Keratinocyte (primary cell): Measurements from ENCODE around the gene CTTN. TPM values are rescaled to one million over a fixed set of nuclear protein-coding genes. Genes with fewer than 3 reads are reported as not detected.

Source experiments
- DNase-seq: peaks from one replicate; pipeline ENCODE4 v3.0.0-alpha.2; 2011; ENCODE audit warnings: low read depth, missing footprints, low spot score
- FAIRE-seq: peaks from 2 replicates; lab custom pipeline; 2011; peaks lifted over from hg19 to GRCh38; lab: Jason Lieb, UNC
- H2AFZ ChIP-seq: 2 replicates; pipeline ENCODE4 v1.6.0; 2012; ENCODE audit warnings: low read length, control low read depth, inconsistent platforms; ENCODE audit not compliant: control insufficient read depth
- H3K27ac ChIP-seq: 2 replicates; pipeline ENCODE4 v1.5.1; 2011; ENCODE audit warnings: low read length; ENCODE audit not compliant: control insufficient read depth, insufficient read depth
- H3K27me3 ChIP-seq: 3 replicates; pipeline ENCODE4 v1.6.0; 2011; ENCODE audit warnings: low read length; ENCODE audit not compliant: control insufficient read depth, insufficient read depth; ENCODE audit errors: extremely low read depth
- H3K36me3 ChIP-seq, 2 experiments: 2 replicates in 1 of 2; 3 replicates in 1 of 2; pipeline ENCODE4 v1.5.1; 2011; ENCODE audit warnings: low read length in 2 of 2, mild to moderate bottlenecking in 1 of 2; ENCODE audit not compliant: control insufficient read depth in 2 of 2, insufficient read depth in 2 of 2; ENCODE audit errors: extremely low read depth in 1 of 2
- H3K4me1 ChIP-seq: 3 replicates; pipeline ENCODE4 v1.5.1; 2011; ENCODE audit warnings: low read length; ENCODE audit not compliant: control insufficient read depth, insufficient read depth; ENCODE audit errors: extremely low read depth
- H3K4me2 ChIP-seq: 3 replicates; pipeline ENCODE4 v1.6.0; 2011; ENCODE audit warnings: low read depth, low read length; ENCODE audit not compliant: control insufficient read depth, insufficient read depth; ENCODE audit errors: extremely low read depth
- H3K4me3 ChIP-seq, 3 experiments: fragments of 200-600 bp in 1 of 3; sonication (generic) in 1 of 3; 2 replicates in 2 of 3; 3 replicates in 1 of 3; pipeline ENCODE4 v1.5.1; 2011 to 2016; ENCODE audit warnings: low read length in 3 of 3, mild to moderate bottlenecking in 3 of 3, control low read depth in 2 of 3, inconsistent platforms in 1 of 3, low read depth in 1 of 3, mixed read lengths in 1 of 3, mixed run types in 1 of 3, moderate library complexity in 1 of 3; ENCODE audit not compliant: control insufficient read depth in 2 of 3, insufficient read depth in 2 of 3; ENCODE audit errors: extremely low read depth in 1 of 3
- H3K79me2 ChIP-seq: 2 replicates; pipeline ENCODE4 v1.6.0; 2012; ENCODE audit warnings: low read length; ENCODE audit not compliant: control insufficient read depth, insufficient read depth
- H3K9ac ChIP-seq: 3 replicates; pipeline ENCODE4 v1.6.0; 2011; ENCODE audit warnings: low read length; ENCODE audit not compliant: control insufficient read depth, insufficient read depth; ENCODE audit errors: extremely low read depth
- H3K9me1 ChIP-seq: 3 replicates; pipeline ENCODE4 v1.6.0; 2011; ENCODE audit warnings: low read length; ENCODE audit not compliant: control insufficient read depth, insufficient read depth; ENCODE audit errors: extremely low read depth
- H3K9me3 ChIP-seq: 2 replicates; pipeline ENCODE4 v1.5.1; 2012; ENCODE audit warnings: low read depth, low read length; ENCODE audit not compliant: control insufficient read depth
- H4K20me1 ChIP-seq: 3 replicates; pipeline ENCODE4 v1.6.0; 2011; ENCODE audit warnings: low read length; ENCODE audit not compliant: control insufficient read depth, insufficient read depth; ENCODE audit errors: extremely low read depth
- EZH2 ChIP-seq: IDR thresholded peaks from one replicate; pipeline ENCODE4 v1.6.1; 2012; ENCODE audit warnings: inconsistent platforms, mild to moderate bottlenecking, low read length, moderate library complexity
- dilution Hi-C: fragments of 300-500 bp; cut with MboI; formaldehyde crosslinking; loops from one replicate; pipeline ENCODE4 v1.7.0; 2020; ENCODE audit warnings: low sequenced_read_pairs; ENCODE audit not compliant: extremely low pct_ligation_motif_present
- polyA plus RNA-seq, 5 experiments: library from polyadenylated mRNA; depleted of rRNA in 3 of 5; stranded (reverse) in 3 of 5; stranded (forward) in 1 of 5; unstranded in 1 of 5; fragments of >200 nt; gene quantifications; 1 replicate in 1 of 5; 2 replicates in 3 of 5; 3 replicates in 1 of 5; pipeline versions ENCODE4 v1.2.1 to v1.2.3, GENCODE V29; 2011 to 2012; ENCODE audit warnings: missing spikeins in 2 of 5, low read depth in 1 of 5, low replicate concordance in 1 of 5
- TF ChIP-seq, protein P1 (sequence below), 3 experiments: IDR thresholded peaks in 1 of 3; conservative IDR thresholded peaks in 1 of 3; optimal IDR thresholded peaks in 1 of 3; 2 replicates in 2 of 3; 3 replicates in 1 of 3; pipeline versions ENCODE3 to v1.5.1; 2011; ENCODE audit warnings: low read length in 3 of 3, mild to moderate bottlenecking in 3 of 3, moderate library complexity in 2 of 3, control low read depth in 1 of 3, inconsistent platforms in 1 of 3; ENCODE audit not compliant: insufficient read depth in 2 of 3; ENCODE audit errors: extremely low read depth in 1 of 3

The CTTN gene
- polyA plus RNA-seq, 1 donor (not counting 4 experiments of a cell fraction or from before 2014, with no cell fraction given), result 184 TPM

- Histone ChIP-seq H3K27ac (no peak overlapping the region), H3K4me1 (no peaks in the 10 kb centered on the region), H2AFZ (no peak overlapping the region), H3K9me1 (no peaks in the 10 kb centered on the region), H3K9ac (no peak overlapping the region), H4K20me1 (peaks cover 17% of the 10 kb centered on the region), H3K36me3 (peaks cover 77 to 82% of the 10 kb centered on the region in 2 experiments), H3K4me3 (no peak overlapping the region), H3K27me3 (no peaks in the 10 kb centered on the region), H3K79me2 (peaks cover 42% of the 10 kb centered on the region), H3K9me3 (no peaks in the 10 kb centered on the region), H3K4me2 (no peak overlapping the region)
- dilution Hi-C loops, result no loop called here
- DNase-seq (no peak), FAIRE-seq (no peak)
- no peak for TF ChIP-seq EZH2
- TF ChIP-seq, protein P1, sequence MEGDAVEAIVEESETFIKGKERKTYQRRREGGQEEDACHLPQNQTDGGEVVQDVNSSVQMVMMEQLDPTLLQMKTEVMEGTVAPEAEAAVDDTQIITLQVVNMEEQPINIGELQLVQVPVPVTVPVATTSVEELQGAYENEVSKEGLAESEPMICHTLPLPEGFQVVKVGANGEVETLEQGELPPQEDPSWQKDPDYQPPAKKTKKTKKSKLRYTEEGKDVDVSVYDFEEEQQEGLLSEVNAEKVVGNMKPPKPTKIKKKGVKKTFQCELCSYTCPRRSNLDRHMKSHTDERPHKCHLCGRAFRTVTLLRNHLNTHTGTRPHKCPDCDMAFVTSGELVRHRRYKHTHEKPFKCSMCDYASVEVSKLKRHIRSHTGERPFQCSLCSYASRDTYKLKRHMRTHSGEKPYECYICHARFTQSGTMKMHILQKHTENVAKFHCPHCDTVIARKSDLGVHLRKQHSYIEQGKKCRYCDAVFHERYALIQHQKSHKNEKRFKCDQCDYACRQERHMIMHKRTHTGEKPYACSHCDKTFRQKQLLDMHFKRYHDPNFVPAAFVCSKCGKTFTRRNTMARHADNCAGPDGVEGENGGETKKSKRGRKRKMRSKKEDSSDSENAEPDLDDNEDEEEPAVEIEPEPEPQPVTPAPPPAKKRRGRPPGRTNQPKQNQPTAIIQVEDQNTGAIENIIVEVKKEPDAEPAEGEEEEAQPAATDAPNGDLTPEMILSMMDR (optimal IDR thresholded peaks at IDR 0.05 in 1 of 3, IDR thresholded peaks at IDR 0.05 in 1 of 3, conservative IDR thresholded peaks at IDR 0.05 in 1 of 3; ENCODE audit: extremely low read depth in 1 of 3, insufficient read depth in 2 of 3, low read length in 3 of 3), result no peak
Observed at GRCh38 chr11:70413151-70413550, 14.8 kb downstream of the CTTN start.

- peaks cover 16% of the 10 kb centered on the region for H4K20me1 ChIP-seq
- no peak overlapping the region for H3K27ac ChIP-seq
- no peak overlapping the region for H2AFZ ChIP-seq
- FAIRE-seq, result no peak
- no peaks in the 10 kb centered on the region for H3K4me1 ChIP-seq
- no peaks in the 10 kb centered on the region for H3K9me1 ChIP-seq
- peaks cover 70% of the 10 kb centered on the region in 2 experiments for H3K36me3 ChIP-seq
- dilution Hi-C loops, result no loop called here
- no peak overlapping the region for H3K4me3 ChIP-seq
- DNase-seq, result no peak
- H3K4me2 ChIP-seq, result no peak overlapping the region
- H3K27me3 ChIP-seq, result no peaks in the 10 kb centered on the region
- peaks cover 40% of the 10 kb centered on the region for H3K79me2 ChIP-seq
- no peaks in the 10 kb centered on the region for H3K9me3 ChIP-seq
- no peak overlapping the region for H3K9ac ChIP-seq
- TF ChIP-seq, protein P1 (optimal IDR thresholded peaks at IDR 0.05 in 1 of 3, IDR thresholded peaks at IDR 0.05 in 1 of 3, conservative IDR thresholded peaks at IDR 0.05 in 1 of 3; ENCODE audit: extremely low read depth in 1 of 3, insufficient read depth in 2 of 3, low read length in 3 of 3), result no peak
- no peak for TF ChIP-seq EZH2
Observed at GRCh38 chr11:70414341-70415100, 16.2 kb downstream of the CTTN start.
